Gastroesophageal sphincter (tissue), 3 donors: ENCODE data around the gene ROPN1B.

Source experiments
- POLR2A ChIP-seq, 2 donors: fragments of 450-650 bp; IDR thresholded peaks; one replicate each; pipeline ENCODE4 v1.6.1; 2017; ENCODE audit warnings: antibody characterized with exemption in 2 of 2, mild to moderate bottlenecking in 2 of 2, moderate library complexity in 1 of 2
- TF ChIP-seq, protein P1 (sequence below), 4 experiments: fragments of 200-600 bp in 2 of 4; fragments of 450-650 bp in 2 of 4; sonication (generic) in 1 of 4; IDR thresholded peaks; one replicate each; pipeline ENCODE4 v1.5.1; 2017 to 2019; ENCODE audit warnings: antibody characterized with exemption in 4 of 4, mild to moderate bottlenecking in 2 of 4, moderate library complexity in 2 of 4

GRCh38 chr3:125958511-125959316 is 10.3 kb upstream of the ROPN1B start:
- TF ChIP-seq, protein P1, sequence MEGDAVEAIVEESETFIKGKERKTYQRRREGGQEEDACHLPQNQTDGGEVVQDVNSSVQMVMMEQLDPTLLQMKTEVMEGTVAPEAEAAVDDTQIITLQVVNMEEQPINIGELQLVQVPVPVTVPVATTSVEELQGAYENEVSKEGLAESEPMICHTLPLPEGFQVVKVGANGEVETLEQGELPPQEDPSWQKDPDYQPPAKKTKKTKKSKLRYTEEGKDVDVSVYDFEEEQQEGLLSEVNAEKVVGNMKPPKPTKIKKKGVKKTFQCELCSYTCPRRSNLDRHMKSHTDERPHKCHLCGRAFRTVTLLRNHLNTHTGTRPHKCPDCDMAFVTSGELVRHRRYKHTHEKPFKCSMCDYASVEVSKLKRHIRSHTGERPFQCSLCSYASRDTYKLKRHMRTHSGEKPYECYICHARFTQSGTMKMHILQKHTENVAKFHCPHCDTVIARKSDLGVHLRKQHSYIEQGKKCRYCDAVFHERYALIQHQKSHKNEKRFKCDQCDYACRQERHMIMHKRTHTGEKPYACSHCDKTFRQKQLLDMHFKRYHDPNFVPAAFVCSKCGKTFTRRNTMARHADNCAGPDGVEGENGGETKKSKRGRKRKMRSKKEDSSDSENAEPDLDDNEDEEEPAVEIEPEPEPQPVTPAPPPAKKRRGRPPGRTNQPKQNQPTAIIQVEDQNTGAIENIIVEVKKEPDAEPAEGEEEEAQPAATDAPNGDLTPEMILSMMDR (IDR thresholded peaks at IDR 0.05) = no peak
- TF ChIP-seq POLR2A (IDR thresholded peaks at IDR 0.05) = no peak
